IPS DF 19.7 (cell line): ENCODE results near the gene SORBS1.

Source experiments
- DNase-seq: peaks from one replicate; pipeline ENCODE4 v3.0.0-alpha.2; 2013; ENCODE audit warnings: low read depth, low spot score

The SORBS1 gene

GRCh38 chr10:95539560-95540284, 21.4 kb downstream of the SORBS1 start:
- DNase-seq, result no peak

- DNase-seq, result no peak
Measured at GRCh38 chr10:95538412-95538811, 22.8 kb downstream of the SORBS1 start.

GRCh38 chr10:95537542-95537927, 23.6 kb downstream of the SORBS1 start:
- no peak for DNase-seq

- DNase-seq, result no peak
Measured at GRCh38 chr10:95536894-95537541, 24.2 kb downstream of the SORBS1 start.

- no peak for DNase-seq
Measured at GRCh38 chr10:95536017-95536416, 25.2 kb downstream of the SORBS1 start.

GRCh38 chr10:95535526-95535925, 25.6 kb downstream of the SORBS1 start:
- DNase-seq, result no peak

GRCh38 chr10:95533590-95533989, 27.6 kb downstream of the SORBS1 start:
- DNase-seq, result no peak

GRCh38 chr10:95532536-95532935, 28.6 kb downstream of the SORBS1 start:
- DNase-seq, result no peak

- DNase-seq, result no peak
Measured at GRCh38 chr10:95531994-95532399, 29.2 kb downstream of the SORBS1 start.

- no peak for DNase-seq
Measured at GRCh38 chr10:95531058-95531809, 29.9 kb downstream of the SORBS1 start.

- no peak for DNase-seq
Measured at GRCh38 chr10:95530561-95530960, 30.6 kb downstream of the SORBS1 start.

- DNase-seq, result no peak
Measured at GRCh38 chr10:95530029-95530428, 31.1 kb downstream of the SORBS1 start.

- DNase-seq, result no peak
Measured at GRCh38 chr10:95526044-95526443, 35.1 kb downstream of the SORBS1 start.

- no peak for DNase-seq
Measured at GRCh38 chr10:95525033-95525418, 36.1 kb downstream of the SORBS1 start.

- DNase-seq, result no peak
Measured at GRCh38 chr10:95524358-95525032, 36.7 kb downstream of the SORBS1 start.

- no peak for DNase-seq
Measured at GRCh38 chr10:95522117-95522516, 39.1 kb downstream of the SORBS1 start.

GRCh38 chr10:95520617-95521016, 40.6 kb downstream of the SORBS1 start:
- DNase-seq, result no peak

- no peak for DNase-seq
Measured at GRCh38 chr10:95518455-95519452, 42.4 kb downstream of the SORBS1 start.

- DNase-seq, result no peak
Measured at GRCh38 chr10:95517536-95518454, 43.4 kb downstream of the SORBS1 start.
